H1 (cell line): ENCODE data around the gene EXOSC5. TPM values are rescaled to one million over a fixed set of nuclear protein-coding genes. Genes with fewer than 3 reads are reported as not detected.

Experiments used
- CEBPB ChIP-seq: IDR thresholded peaks from 2 replicates; pipeline ENCODE4 v1.6.1; 2012; ENCODE audit warnings: low read depth, low read length
- CHD1 ChIP-seq: IDR thresholded peaks from 2 replicates; pipeline ENCODE4 v1.6.1; 2012; ENCODE audit warnings: low read depth, low read length, improper control_type of control experiment
- CHD7 ChIP-seq: fragments of 300-600 bp; sonication (generic); IDR thresholded peaks from 2 replicates; pipeline ENCODE4 v1.7.1; 2012; ENCODE audit warnings: low read length, moderate library complexity, mild to moderate bottlenecking, inconsistent platforms; ENCODE audit not compliant: insufficient replicate concordance
- EP300 ChIP-seq, 2 experiments: IDR thresholded peaks; 1 replicate in 1 of 2; 2 replicates in 1 of 2; pipeline ENCODE4 v1.6.1; 2011 to 2012; ENCODE audit warnings: low read depth in 2 of 2, low read length in 2 of 2, mild to moderate bottlenecking in 2 of 2, borderline replicate concordance in 1 of 2, inconsistent platforms in 1 of 2, moderate library complexity in 1 of 2
- EZH2 ChIP-seq: fragments of 200-600 bp; sonication (generic); IDR thresholded peaks from 2 replicates; pipeline ENCODE4 v1.7.1; 2012; ENCODE audit warnings: low read depth, mild to moderate bottlenecking, moderate library complexity, low read length, inconsistent platforms; ENCODE audit not compliant: severe bottlenecking
- GTF2F1 ChIP-seq: IDR thresholded peaks from 2 replicates; pipeline ENCODE4 v1.6.1; 2012; ENCODE audit warnings: low read depth, low read length, improper control_type of control experiment, borderline replicate concordance
- HDAC2 ChIP-seq, 2 experiments: fragments of 300-600 bp in 1 of 2; sonication (generic) in 1 of 2; IDR thresholded peaks; 2 replicates each; pipeline ENCODE4 v1.6.1; 2011 to 2012; ENCODE audit warnings: low read depth in 2 of 2, low read length in 2 of 2, mild to moderate bottlenecking in 2 of 2, moderate library complexity in 2 of 2, borderline replicate concordance in 1 of 2, inconsistent platforms in 1 of 2
- JUN ChIP-seq: IDR thresholded peaks from 2 replicates; pipeline ENCODE4 v1.6.1; 2011; ENCODE audit warnings: low read depth, mild to moderate bottlenecking, improper control_type of control experiment, low read length
- MAFK ChIP-seq: IDR thresholded peaks from 2 replicates; pipeline ENCODE4 v1.6.1; 2012; ENCODE audit warnings: low read depth, mild to moderate bottlenecking, improper control_type of control experiment, low read length
- MAX ChIP-seq: IDR thresholded peaks from 2 replicates; pipeline ENCODE4 v1.6.1; 2012; ENCODE audit warnings: inconsistent platforms
- TAF1 ChIP-seq: IDR thresholded peaks from 2 replicates; pipeline ENCODE4 v1.6.1; 2011; ENCODE audit warnings: mild to moderate bottlenecking, low read depth, low read length
- TBP ChIP-seq: IDR thresholded peaks from 2 replicates; pipeline ENCODE4 v1.6.1; 2011; ENCODE audit warnings: low read depth, low read length, improper control_type of control experiment
- polyA plus RNA-seq, 7 experiments: library from polyadenylated mRNA; depleted of rRNA in 3 of 7; stranded (reverse) in 5 of 7; unstranded in 2 of 7; fragments of >200 nt in 5 of 7; fragments of 200-250 nt in 2 of 7; gene quantifications; 1 replicate in 5 of 7; 2 replicates in 1 of 7; 4 replicates in 1 of 7; pipeline versions ENCODE4 v1.2.1 to v1.2.3, GENCODE V29; 2011 to 2013; ENCODE audit warnings: missing spikeins in 2 of 7, mixed read lengths in 2 of 7
- total RNA-seq: library from RNA; stranded (reverse); fragmentation: NEBNext Ultra II Directional; extraction: Animal tissue kit (Norgen Biotek cat#: 25700); gene quantifications from 2 replicates; pipeline ENCODE4 v1.2.1, GENCODE V29; 2021

Gene EXOSC5
- total and polyA plus RNA-seq, 2 of the 8 experiments (the other 6 are each of a cell fraction or from before 2014, with no cell fraction given): 56.2 to 92.8 TPM

- TF ChIP-seq CHD7 (no peak), JUN (no peak), EZH2 (no peak), TBP (no peak), MAFK (no peak), EP300 (IDR thresholded peaks at IDR 0.05; ENCODE audit: borderline replicate concordance in 1 of 2, low read depth in 2 of 2, low read length in 2 of 2) (no peak), CHD1 (no peak), TAF1 (no peak), MAX (no peak), GTF2F1 (no peak), HDAC2 (IDR thresholded peaks at IDR 0.05; ENCODE audit: borderline replicate concordance in 1 of 2, low read depth in 2 of 2, low read length in 2 of 2) (no peak), CEBPB (no peak)
Measured at GRCh38 chr19:41369769-41370168, 27.4 kb downstream of the EXOSC5 start (continued).
